Right lobe of liver (tissue), 6 donors: ENCODE data around the gene JADE1. TPM values are rescaled to one million over a fixed set of nuclear protein-coding genes. Genes with fewer than 3 reads are reported as not detected.

Experiments
- ATAC-seq, 4 donors: fragments of 200-7000 bp; cut with Tn5 transposase; one replicate each; pipeline ENCODE4 v1.9.1; 2020; ENCODE audit warnings: mild to moderate bottlenecking in 4 of 4, moderate library complexity in 4 of 4
- DNase-seq, 3 donors: peaks; one replicate each; pipeline ENCODE4 v3.0.0-alpha.2; 2020
- H3K27ac ChIP-seq, 3 donors: fragments of 200-600 bp; one replicate each; pipeline ENCODE4 v1.8.0; 2022
- H3K27me3 ChIP-seq, 2 donors: fragments of 200-600 bp; one replicate each; pipeline ENCODE4 v1.8.0; 2022
- H3K36me3 ChIP-seq, 4 donors: fragments of 200-600 bp; sonication (generic) in 1 of 4; one replicate each; pipeline versions ENCODE4 v1.5.1 to v1.8.0; 2017 to 2022; ENCODE audit warnings: control low read depth in 1 of 4
- H3K4me1 ChIP-seq, 4 donors: fragments of 200-600 bp; sonication (generic) in 1 of 4; one replicate each; pipeline versions ENCODE4 v1.5.1 to v1.8.0; 2017 to 2022; ENCODE audit warnings: control low read depth in 1 of 4
- H3K4me3 ChIP-seq, 3 donors: fragments of 200-600 bp; one replicate each; pipeline ENCODE4 v1.8.0; 2022
- H3K9me3 ChIP-seq, 4 donors: fragments of 200-600 bp; sonication (generic) in 1 of 4; one replicate each; pipeline versions ENCODE4 v1.5.1 to v1.8.0; 2017 to 2022; ENCODE audit warnings: control low read depth in 1 of 4
- CTCF ChIP-seq, 4 donors: fragments of 200-600 bp in 3 of 4; fragments of 450-650 bp in 1 of 4; IDR thresholded peaks; one replicate each; pipeline versions ENCODE4 v1.5.1 to v1.8.0; 2016 to 2022; ENCODE audit warnings: antibody characterized with exemption in 4 of 4, mild to moderate bottlenecking in 2 of 4
- POLR2A ChIP-seq: fragments of 450-650 bp; IDR thresholded peaks from one replicate; pipeline ENCODE4 v1.6.1; 2017; ENCODE audit warnings: antibody characterized with exemption, mild to moderate bottlenecking
- WGBS: methylation state at CpG from one replicate; pipeline ENCODE4 v1.1.6; 2018; ENCODE audit warnings: low coverage, low lambda C conversion rate; ENCODE audit not compliant: insufficient coverage; ENCODE audit errors: missing lambda C conversion rate; 5-methylcytosine and 5-hydroxymethylcytosine counted together
- intact Hi-C, 2 donors: fragments of 100-400 bp; cut with DNase I; formaldehyde crosslinking; loops; one replicate each; pipeline versions ENCODE4 v1.11.2 to v1.14.1; 2022
- total RNA-seq, 6 experiments: library from RNA; depleted of rRNA in 2 of 6; stranded (reverse); fragments of >200 nt in 2 of 6; fragmentation: NEBNext Ultra II Directional in 3 of 6; extraction: Animal tissue kit (Norgen Biotek cat#: 25700) in 3 of 6; gene quantifications; one replicate each; pipeline versions ENCODE4 v1.1.0 to v1.2.4, GENCODE V29; 2016 to 2023
- donor health status: DM: no; HTN: yes; CAD: no.
- donor health status: DM: no; HTN: no; CAD: no.
- donor health status: DM: no; HTN: no; CAD: no.
- donor health status: DM: no; HTN: yes; CAD: no.
- donor health status: DM: no; HTN: yes; CAD: no.

JADE1 gene
- total RNA-seq, 6 experiments from 2014 or later, result 8.2 to 16.9 (median 9.9) TPM

GRCh38 chr4:128770807-128771206 lies 38.7 kb upstream of the JADE1 start:
- no peaks in the 10 kb centered on the region for H3K27me3 ChIP-seq
- intact Hi-C loops, result no loop called here
- H3K4me3 ChIP-seq, result no peak overlapping the region
- H3K36me3 ChIP-seq, result no peaks in the 10 kb centered on the region
- TF ChIP-seq POLR2A (no peak), CTCF (IDR thresholded peaks at IDR 0.05) (no peak)
- H3K27ac ChIP-seq, result no peak overlapping the region
- no peak for DNase-seq
- no peaks in the 10 kb centered on the region for H3K4me1 ChIP-seq
- 49% methylated on average over 3 of the region's 3 CpGs for WGBS
- no peaks in the 10 kb centered on the region for H3K9me3 ChIP-seq
- ATAC-seq, result no peak

GRCh38 chr4:128775477-128775876 lies 34.0 kb upstream of the JADE1 start:
- Histone ChIP-seq H3K4me1 (no peaks in the 10 kb centered on the region), H3K27ac (no peak overlapping the region), H3K4me3 (no peak overlapping the region), H3K27me3 (no peaks in the 10 kb centered on the region), H3K36me3 (no peaks in the 10 kb centered on the region), H3K9me3 (no peaks in the 10 kb centered on the region)
- intact Hi-C loops, result no loop called here
- ATAC-seq (no peak), DNase-seq (no peak)
- TF ChIP-seq POLR2A (no peak), CTCF (IDR thresholded peaks at IDR 0.05) (no peak)
- WGBS, result 90% methylated on average over 2 of the region's 2 CpGs

- ATAC-seq (no peak), DNase-seq (no peak)
- no peak overlapping the region for H3K4me3 ChIP-seq
- H3K4me1 ChIP-seq, result no peaks in the 10 kb centered on the region
- H3K27ac ChIP-seq, result no peak overlapping the region
- no peaks in the 10 kb centered on the region for H3K36me3 ChIP-seq
- TF ChIP-seq POLR2A (no peak), CTCF (IDR thresholded peaks at IDR 0.05) (no peak)
- WGBS, result 54% methylated on average over 3 of the region's 3 CpGs
- H3K9me3 ChIP-seq, result no peaks in the 10 kb centered on the region
- intact Hi-C loops, result no loop called here
- H3K27me3 ChIP-seq, result no peaks in the 10 kb centered on the region
These were observed 33.6 kb upstream of the JADE1 start for GRCh38 chr4:128775916-128776315.

GRCh38 chr4:128776794-128777216 lies 32.7 kb upstream of the JADE1 start:
- Histone ChIP-seq H3K27ac (no peak overlapping the region), H3K36me3 (no peaks in the 10 kb centered on the region), H3K4me1 (no peaks in the 10 kb centered on the region), H3K27me3 (no peaks in the 10 kb centered on the region), H3K9me3 (no peaks in the 10 kb centered on the region), H3K4me3 (no peak overlapping the region)
- TF ChIP-seq POLR2A, result no peak
- TF ChIP-seq CTCF (IDR thresholded peaks at IDR 0.05), result no peak
- DNase-seq (no peak), ATAC-seq (no peak)
- WGBS, result 54% methylated on average over 3 of the region's 3 CpGs
- intact Hi-C loops, result no loop called here

GRCh38 chr4:128780688-128781087 lies 28.8 kb upstream of the JADE1 start:
- Histone ChIP-seq H3K27me3 (no peaks in the 10 kb centered on the region), H3K4me3 (no peak overlapping the region), H3K4me1 (peaks cover 0 to 4% (median 0%) of the 10 kb centered on the region in 4 donors), H3K27ac (no peak overlapping the region), H3K9me3 (no peaks in the 10 kb centered on the region), H3K36me3 (no peaks in the 10 kb centered on the region)
- intact Hi-C loops, result no loop called here
- DNase-seq (no peak), ATAC-seq (no peak)
- TF ChIP-seq CTCF (IDR thresholded peaks at IDR 0.05) (no peak), POLR2A (no peak)
- WGBS, result 54% methylated on average over 1 of the region's 1 CpG
